GM21515 (cell line): ENCODE results near the gene RHOF.
"Not testable (repeated sequence)": the region's sequence is repeated elsewhere in the genome, so short reads cannot be mapped to it uniquely, and the experiment has no call there.

Experiments
- ATAC-seq: cut with Tn5 transposase; IDR thresholded peaks from one replicate; pipeline ENCODE4 v1.9.1; 2021; ENCODE audit not compliant: unreplicated experiment

Gene RHOF

DNA sequence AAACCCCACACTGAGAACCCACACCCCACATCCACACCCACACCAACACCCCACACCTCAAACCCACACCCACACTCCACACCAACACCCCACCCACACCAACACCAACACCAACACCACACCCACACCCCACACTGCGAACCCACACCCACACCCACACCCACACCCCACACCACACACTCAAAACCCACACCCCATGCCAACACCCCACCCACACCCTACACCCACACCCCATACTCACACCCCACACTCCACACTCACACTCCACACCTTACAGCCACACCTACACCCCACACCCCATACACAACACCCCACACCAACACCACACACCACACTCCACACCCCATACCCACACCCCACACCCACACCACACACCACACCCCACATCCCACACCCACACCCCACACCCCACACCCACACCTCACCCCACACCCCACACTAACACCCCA is 43.0 kb downstream of the RHOF start:
- ATAC-seq = no peak

- no peak for ATAC-seq
Observed at GRCh38 chr12:121749267-121749666, 44.2 kb downstream of the RHOF start.

DNA sequence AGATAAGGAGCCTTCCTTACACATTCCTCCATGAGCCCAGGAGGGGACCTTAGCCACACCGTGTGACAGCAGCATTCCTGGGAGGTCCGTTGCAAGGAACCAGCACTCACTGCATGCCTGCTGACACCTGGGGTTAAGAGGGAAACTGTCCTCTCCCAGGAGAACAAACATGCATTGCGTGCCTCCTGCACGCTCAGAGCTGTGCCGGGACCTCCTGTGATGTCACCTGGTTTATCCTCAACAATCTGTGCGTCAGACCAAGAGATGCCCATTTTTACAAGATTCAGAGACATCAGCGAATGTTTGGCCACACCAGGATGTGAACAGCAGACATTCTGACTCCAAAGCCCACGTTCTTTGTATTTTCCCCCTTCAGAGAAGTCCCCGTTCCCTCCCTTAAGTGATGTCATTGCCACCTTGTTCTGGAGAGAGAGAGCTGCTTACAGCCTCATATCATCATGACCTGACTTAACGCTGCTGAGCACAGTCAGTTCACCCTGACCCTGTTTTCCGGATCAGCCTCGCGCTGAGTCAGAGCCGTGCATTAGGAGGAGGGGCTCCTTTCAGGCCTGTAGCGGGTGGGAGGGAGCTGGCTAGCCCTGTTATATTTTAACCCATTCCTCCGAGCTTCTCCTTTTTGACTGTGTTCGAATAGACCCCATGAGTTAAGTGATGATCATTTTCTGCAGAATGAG is 44.8 kb downstream of the RHOF start:
- ATAC-seq = no peak

DNA sequence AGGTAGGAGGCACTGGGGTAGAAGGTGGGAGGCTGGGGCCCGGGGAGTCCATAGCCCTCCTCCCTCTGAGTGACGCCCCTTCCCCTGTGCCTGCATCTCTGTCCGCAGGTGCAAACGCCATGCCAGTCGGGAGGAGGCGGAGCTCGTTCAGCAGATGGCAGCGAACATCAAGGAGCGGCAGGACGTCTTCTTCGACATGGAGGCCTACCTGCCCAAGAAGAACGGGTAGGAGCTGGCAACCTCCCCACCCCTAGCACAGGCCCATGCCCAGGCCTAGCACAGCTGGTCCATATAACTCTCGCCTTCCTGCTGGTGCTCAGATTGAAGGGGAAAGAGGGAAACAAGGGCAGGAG is 45.3 kb downstream of the RHOF start:
- ATAC-seq = no peak

GRCh38 chr12:121745545-121745944 is 47.9 kb downstream of the RHOF start:
- not testable (repeated sequence) for ATAC-seq

DNA sequence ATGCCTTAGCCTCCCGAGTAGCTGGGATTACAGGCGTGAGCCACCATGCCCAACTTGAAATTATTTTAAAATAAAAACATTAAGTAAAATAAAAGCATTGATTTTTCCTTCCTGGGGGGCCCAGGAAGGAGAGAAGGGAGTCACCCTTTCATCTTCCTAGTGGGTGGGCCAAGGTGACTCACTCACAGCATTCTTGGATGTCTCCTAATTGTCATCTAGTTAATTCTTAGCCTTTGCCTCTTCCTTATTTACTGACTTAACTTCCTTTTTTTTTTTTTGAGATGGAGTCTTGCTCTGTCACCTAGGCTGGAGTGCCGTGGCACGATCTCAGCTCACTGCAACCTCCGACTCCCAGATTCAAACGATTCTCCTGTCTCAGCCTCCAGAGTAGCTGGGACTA is 51.7 kb downstream of the RHOF start:
- no peak for ATAC-seq

DNA sequence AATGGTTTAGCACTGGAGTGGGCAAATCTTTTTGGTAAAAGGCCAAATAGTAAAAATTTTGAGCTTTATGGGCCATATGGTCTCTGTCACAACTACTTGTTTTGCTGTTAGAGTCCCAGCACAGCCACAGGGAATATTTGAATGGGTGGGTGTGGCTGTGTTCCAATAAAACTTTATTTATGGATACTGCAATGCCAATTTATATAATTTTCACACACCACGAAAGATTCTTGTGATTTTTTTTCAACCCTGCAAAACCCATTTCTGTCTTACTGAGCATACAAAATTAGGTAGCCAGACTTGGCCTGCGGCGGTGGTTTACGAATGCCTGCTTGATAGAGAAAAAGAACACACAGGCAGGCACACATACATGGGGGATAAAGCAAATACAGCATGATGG is 52.6 kb downstream of the RHOF start:
- ATAC-seq = no peak

DNA sequence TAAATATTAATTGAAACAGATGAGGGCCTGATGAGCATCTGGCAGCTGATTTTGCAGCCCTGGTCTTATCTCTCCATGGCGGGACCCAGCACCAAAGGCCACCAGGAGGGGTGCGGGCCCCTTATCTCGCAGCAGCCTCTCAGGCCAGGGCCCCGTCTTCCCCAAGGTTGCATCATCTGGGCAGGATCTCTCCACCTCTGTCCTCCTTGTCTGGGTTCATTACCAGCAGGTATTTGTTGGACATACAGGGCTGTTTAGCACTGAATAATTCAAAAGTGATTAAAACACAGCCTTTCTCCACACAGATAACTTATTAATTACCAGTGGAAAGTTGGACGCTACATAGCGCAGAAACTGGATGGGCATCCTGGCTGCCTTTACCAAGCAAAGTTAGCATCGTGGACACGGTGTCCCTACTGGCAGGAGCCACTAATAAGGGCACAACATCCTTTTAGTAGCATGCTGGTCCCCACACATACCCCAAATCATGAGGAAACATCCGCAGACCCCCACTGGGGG is 55.1 kb downstream of the RHOF start:
- ATAC-seq = no peak

DNA sequence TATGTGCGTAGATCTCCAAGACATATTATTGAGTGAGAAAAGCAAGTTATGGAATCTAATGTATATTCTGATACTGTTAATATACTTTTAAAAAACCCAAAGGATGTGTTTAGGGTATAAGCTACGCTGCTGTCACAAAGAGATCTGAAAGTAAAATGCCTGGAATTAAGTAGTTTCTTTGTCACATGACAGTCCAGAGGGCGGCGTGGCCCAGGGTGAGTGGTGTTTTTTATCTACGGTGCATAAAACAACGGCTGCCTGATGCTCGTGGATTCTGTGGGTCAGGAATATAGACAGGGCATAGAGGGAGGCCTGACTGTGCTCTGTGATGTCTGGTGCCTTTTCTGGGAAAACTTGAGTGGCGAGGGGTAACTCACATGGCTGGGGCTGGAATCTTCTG is 59.6 kb downstream of the RHOF start:
- ATAC-seq = no peak

- no peak for ATAC-seq
Observed at GRCh38 chr12:121731473-121731872, 62.0 kb downstream of the RHOF start.

DNA sequence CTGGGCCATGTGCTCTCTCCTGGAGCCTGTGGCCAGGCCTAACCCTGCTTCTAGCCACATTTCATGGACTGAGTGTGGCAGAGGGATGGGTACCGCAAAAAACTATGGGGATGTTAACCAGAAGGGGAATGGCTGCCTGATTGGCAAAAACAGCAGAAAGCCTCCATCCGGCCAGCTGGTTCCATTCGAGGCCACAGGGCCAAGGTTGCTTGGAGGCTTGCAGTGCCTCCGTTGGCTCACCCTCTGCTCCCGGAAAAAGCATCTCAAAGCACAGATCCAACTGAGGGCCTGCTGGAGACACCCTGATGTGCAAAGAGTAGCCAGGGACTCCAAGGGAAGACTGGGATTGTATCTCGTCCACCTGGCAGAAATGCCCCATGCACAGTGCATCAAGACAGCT is 64.5 kb downstream of the RHOF start:
- no peak for ATAC-seq
